ENCODE data around the gene VPS41.

Gene VPS41

GRCh38 chr7:38881015-38881414 is 28.0 kb downstream of the VPS41 start:
- no peak for DNase-seq (ENCODE audit: low read depth)
- no peak overlapping the region for H3K4me3 ChIP-seq (ENCODE audit: low read depth, low read length)
- no peak for TF ChIP-seq CTCF (IDR thresholded peaks at IDR 0.05; ENCODE audit: control insufficient read depth, extremely low read depth, insufficient read depth)

GRCh38 chr7:38880454-38880853 is 28.5 kb downstream of the VPS41 start:
- DNase-seq (ENCODE audit: low read depth), result no peak
- H3K4me3 ChIP-seq (ENCODE audit: low read depth, low read length), result no peak overlapping the region
- no peak for TF ChIP-seq CTCF (IDR thresholded peaks at IDR 0.05; ENCODE audit: control insufficient read depth, extremely low read depth, insufficient read depth)

DNA sequence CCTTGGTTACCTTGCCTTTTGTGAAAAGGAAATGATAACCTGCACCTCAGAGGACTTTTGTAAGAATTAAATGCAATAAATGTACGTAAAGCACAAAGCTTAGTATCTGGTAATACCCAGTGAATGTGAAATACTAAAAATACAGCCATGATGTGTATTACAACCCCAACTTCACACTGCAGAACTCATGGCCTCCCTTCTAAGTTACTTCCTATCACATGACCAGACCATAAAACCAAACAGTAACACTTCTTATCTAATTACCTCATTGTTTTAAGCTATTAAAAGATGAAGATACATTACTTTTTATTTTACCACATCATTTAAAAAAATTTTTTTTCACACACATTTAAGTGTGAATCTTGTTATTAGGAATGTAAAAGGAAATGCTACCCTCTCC is 29.0 kb downstream of the VPS41 start:
- no peak for TF ChIP-seq CTCF (IDR thresholded peaks at IDR 0.05; ENCODE audit: control insufficient read depth, extremely low read depth, insufficient read depth)
- no peak for DNase-seq (ENCODE audit: low read depth)
- no peak overlapping the region for H3K4me3 ChIP-seq (ENCODE audit: low read depth, low read length)

DNA sequence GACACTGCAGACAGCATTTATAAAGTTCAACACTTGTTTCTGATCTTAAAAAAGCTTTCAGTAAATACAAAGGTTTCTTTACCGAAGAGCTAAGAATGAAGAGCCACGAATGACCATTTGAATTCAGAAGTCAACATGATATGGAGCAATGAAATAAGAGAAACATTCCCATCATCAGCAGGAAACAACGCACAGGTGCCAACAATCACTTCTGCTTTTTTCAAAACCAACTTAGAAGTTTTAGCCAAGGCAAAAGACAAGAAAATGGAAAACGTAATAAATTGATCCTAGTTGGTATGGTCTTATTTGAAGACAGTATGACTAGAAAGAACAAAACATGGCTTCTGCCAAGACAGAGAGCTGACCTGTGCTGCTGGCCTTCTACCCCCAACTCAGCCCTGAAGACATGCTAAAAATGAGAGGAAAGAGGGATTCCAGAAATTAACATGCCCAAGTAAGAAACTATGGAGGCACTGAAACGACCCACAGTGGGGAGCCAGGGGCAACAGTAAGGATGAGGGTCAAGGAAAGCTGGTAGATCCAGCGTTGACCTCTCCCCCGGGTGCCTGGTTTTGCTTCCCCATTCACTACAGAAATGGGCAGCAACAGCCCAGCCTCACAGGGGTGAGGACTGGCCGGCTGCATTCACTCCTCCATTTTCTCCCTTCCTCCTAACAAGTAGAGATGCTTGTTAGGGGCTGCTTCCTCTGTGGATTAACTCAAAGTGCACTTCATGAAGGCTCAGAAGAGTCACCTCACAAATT is 30.1 kb downstream of the VPS41 start:
- no peak for DNase-seq (ENCODE audit: low read depth)
- no peak for TF ChIP-seq CTCF (IDR thresholded peaks at IDR 0.05; ENCODE audit: control insufficient read depth, extremely low read depth, insufficient read depth)
- no peak overlapping the region for H3K4me3 ChIP-seq (ENCODE audit: low read depth, low read length)

GRCh38 chr7:38873433-38873832 is 35.6 kb downstream of the VPS41 start:
- no peak overlapping the region for H3K4me3 ChIP-seq (ENCODE audit: low read depth, low read length)
- no peak for DNase-seq (ENCODE audit: low read depth)

DNA sequence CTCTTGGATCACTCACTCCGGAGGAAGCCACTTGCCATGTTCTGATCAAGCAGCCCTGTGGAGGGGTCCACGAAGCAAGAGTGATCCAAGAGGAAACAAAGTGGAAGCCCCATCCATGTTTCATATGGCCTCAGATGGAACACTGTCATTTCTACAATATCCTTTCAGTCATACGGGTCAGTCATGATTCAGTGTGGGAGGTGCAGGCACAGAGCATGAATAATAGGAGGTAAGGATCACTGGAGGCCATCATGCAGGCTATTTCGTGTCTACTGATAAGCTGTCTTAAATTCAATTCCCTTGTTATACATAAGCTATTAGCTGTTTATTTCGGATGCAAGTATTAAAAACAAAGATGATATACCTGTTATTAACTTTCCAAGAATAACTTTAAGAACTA is 36.8 kb downstream of the VPS41 start:
- no peak for TF ChIP-seq CTCF (IDR thresholded peaks at IDR 0.05; ENCODE audit: control insufficient read depth, extremely low read depth, insufficient read depth)
- no peak for DNase-seq (ENCODE audit: low read depth)
- no peak overlapping the region for H3K4me3 ChIP-seq (ENCODE audit: low read depth, low read length)

More at GRCh38 chr7:38873433-38873832, 35.6 kb downstream of the VPS41 start:
- TF ChIP-seq CTCF (IDR thresholded peaks at IDR 0.05; ENCODE audit: control insufficient read depth, extremely low read depth, insufficient read depth), result no peak

DNA sequence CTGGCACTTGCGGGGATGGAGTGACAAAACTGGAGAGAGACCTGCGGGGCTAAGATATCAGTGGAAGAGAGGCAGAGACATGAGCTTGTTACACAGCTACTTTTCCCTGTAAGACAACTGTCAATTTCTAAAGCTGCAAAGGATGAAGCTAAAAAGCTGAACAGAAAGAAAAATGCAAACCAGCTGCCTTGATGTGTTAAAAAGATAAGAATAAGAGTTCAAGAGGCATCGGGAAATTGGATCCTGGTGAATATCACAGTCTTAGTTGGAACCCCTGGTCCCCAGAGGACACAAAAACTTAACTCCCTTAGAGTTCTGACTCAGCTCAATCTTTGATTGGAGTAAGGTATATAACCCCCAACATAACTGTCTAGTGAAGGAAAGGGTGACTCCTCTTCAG is 38.8 kb downstream of the VPS41 start:
- no peak for DNase-seq (ENCODE audit: low read depth)
- no peak for TF ChIP-seq CTCF (IDR thresholded peaks at IDR 0.05; ENCODE audit: control insufficient read depth, extremely low read depth, insufficient read depth)
- no peak overlapping the region for H3K4me3 ChIP-seq (ENCODE audit: low read depth, low read length)
